Heart left ventricle (tissue), 16 donors: ENCODE measurements around the gene HHAT. TPM values are rescaled to one million over a fixed set of nuclear protein-coding genes. Genes with fewer than 3 reads are reported as not detected.

Experiments
- ATAC-seq, 4 donors: fragments of 200-7000 bp; cut with Tn5 transposase; one replicate each; pipeline ENCODE4 v1.9.1; 2020 to 2022; ENCODE audit warnings: moderate library complexity in 4 of 4, mild to moderate bottlenecking in 3 of 4, moderate number of reproducible peaks in 1 of 4
- DNase-seq, 5 donors: peaks; one replicate each; pipeline ENCODE4 v3.0.0-alpha.2; 2020
- H3K27ac ChIP-seq, 12 donors: fragments of 200-600 bp; sonication (generic) in 4 of 12; one replicate each; pipeline versions ENCODE4 v1.5.0 to v1.8.0; 2016 to 2022; ENCODE audit warnings: mild to moderate bottlenecking in 2 of 12
- H3K27me3 ChIP-seq, 9 donors: fragments of 200-600 bp; sonication (generic) in 2 of 9; one replicate each; pipeline versions ENCODE4 v1.5.1 to v1.8.0; 2016 to 2022; ENCODE audit warnings: mild to moderate bottlenecking in 3 of 9
- H3K36me3 ChIP-seq, 9 donors: fragments of 200-600 bp; sonication (generic) in 2 of 9; one replicate each; pipeline versions ENCODE4 v1.5.0 to v1.8.0; 2018 to 2022; ENCODE audit warnings: mild to moderate bottlenecking in 2 of 9
- H3K4me1 ChIP-seq, 12 donors: fragments of 200-600 bp; sonication (generic) in 4 of 12; one replicate each; pipeline versions ENCODE4 v1.5.0 to v1.8.0; 2016 to 2022; ENCODE audit warnings: mild to moderate bottlenecking in 3 of 12
- H3K4me3 ChIP-seq, 12 donors: fragments of 200-600 bp; sonication (generic) in 4 of 12; one replicate each; pipeline versions ENCODE4 v1.5.0 to v1.8.0; 2017 to 2022; ENCODE audit warnings: mild to moderate bottlenecking in 9 of 12, moderate library complexity in 4 of 12
- H3K9me3 ChIP-seq, 12 donors: fragments of 200-600 bp; sonication (generic) in 4 of 12; one replicate each; pipeline versions ENCODE4 v1.5.0 to v1.8.0; 2016 to 2022; ENCODE audit warnings: mild to moderate bottlenecking in 1 of 12
- POLR2A ChIP-seq, 2 donors: fragments of 450-650 bp; IDR thresholded peaks; one replicate each; pipeline ENCODE4 v1.6.1; 2017; ENCODE audit warnings: antibody characterized with exemption in 2 of 2, mild to moderate bottlenecking in 2 of 2, moderate library complexity in 2 of 2
- WGBS, 4 donors: extraction: QIAGEN DNeasy Blood & Tissue Kit in 2 of 4; methylation state at CpG; one replicate each; pipeline versions ENCODE4 v1.1.5 to v1.1.7; 2013 to 2018; 5-methylcytosine and 5-hydroxymethylcytosine counted together
- intact Hi-C, 10 donors: fragments of 100-400 bp; cut with DNase I; formaldehyde crosslinking; loops; one replicate each; pipeline versions ENCODE4 v1.11.1 to v1.14.2; 2022
- polyA plus RNA-seq, 2 donors: library from polyadenylated mRNA; stranded (reverse); fragments of 200-250 nt; gene quantifications; one replicate each; pipeline ENCODE4 v1.2.3, GENCODE V29; 2013
- total RNA-seq, 9 donors: library from RNA; depleted of rRNA in 2 of 9; stranded (reverse); fragments of >200 nt in 2 of 9; fragmentation: NEBNext Ultra II Directional in 3 of 9; extraction: Animal tissue kit (Norgen Biotek cat#: 25700) in 3 of 9; gene quantifications; one replicate each; pipeline versions ENCODE4 v1.1.0 to v1.2.4, GENCODE V29; 2016 to 2023
- TF ChIP-seq, protein P1 (sequence below), 12 donors: fragments of 200-600 bp; sonication (generic) in 4 of 12; IDR thresholded peaks; one replicate each; pipeline versions ENCODE4 v1.5.0 to v1.8.0; 2018 to 2022; ENCODE audit warnings: antibody characterized with exemption in 12 of 12, mild to moderate bottlenecking in 5 of 12
- donor health status: ischemic (EF 13 %, LVEDD 7.1; RV severe dilation, severe dysfunction).
- donor health status: healthy with polysubstance abuse.
- donor health status: DM: no; HTN: yes; CAD: no.
- donor health status: DM: no; HTN: no; CAD: no.
- donor health status: ischemic (EF 25% LVEDD 6.9; RV normal size, moderate dysfunction).
- donor health status: ischemic (EF 25% LVEDD 5.7; RV mildly dilated, moderate dysfunction).
- donor health status: healthy.
- donor health status: DM: yes; HTN: yes; CAD: no.
- donor health status: ischemic (EF 35%, LVEDD 5.7; RV mildly dilated, moderate dysfunction).
- donor health status: nonischemic (EF 11% LVEDD 7.7; RV severe dilation, severe dysfunction).
- donor health status: DM: yes; HTN: yes; CAD: no.
- donor health status: PGD.
- donor health status: ischemic (EF 29% LVEDD 5.4; RV normal size, mild dysfunction).
- donor health status: nonischemic (EF 23%, LVEDD 6.1; RV moderate dilation, normal function).

HHAT gene
- total and polyA plus RNA-seq, 11 donors: 0.98 to 4.7 (median 2.8) TPM

DNA sequence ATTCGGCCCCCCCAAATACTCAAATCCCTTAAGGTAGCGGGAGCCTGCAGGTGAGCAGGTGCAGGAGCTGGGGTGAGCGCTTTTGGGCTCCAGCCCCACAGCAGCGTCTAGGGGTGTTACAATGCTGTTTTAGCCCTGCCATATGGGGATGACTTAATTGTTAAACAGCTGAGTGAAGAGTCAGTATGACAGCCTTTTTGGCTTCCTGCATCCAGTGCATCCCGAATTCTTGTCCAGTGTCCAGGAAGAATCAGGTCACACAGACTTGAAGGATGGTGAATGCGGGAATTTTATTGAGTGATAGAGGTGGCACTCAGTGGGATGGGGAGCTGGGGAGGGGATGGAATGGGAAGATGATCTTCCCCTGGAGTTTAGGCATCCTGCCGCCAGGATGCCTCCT is 30.4 kb upstream of the HHAT start:
- Histone ChIP-seq H3K9me3 (no peaks in the 10 kb centered on the region), H3K27me3 (peaks cover 0 to 3% (median 0%) of the 10 kb centered on the region in 9 donors), H3K36me3 (no peaks in the 10 kb centered on the region), H3K27ac (no peak overlapping the region), H3K4me3 (no peak overlapping the region), H3K4me1 (peaks cover 0 to 64% (median 11%) of the 10 kb centered on the region in 12 donors)
- DNase-seq (no peak), ATAC-seq (no peak)
- 80 to 92% (median 82%) methylated on average over 7 of the region's 7 CpGs for WGBS, 4 donors
- intact Hi-C loops: loop anchor here in 2 of 10 donors (10.0 kb wide), 1 partner anchor 63 kb away; the partner anchor contains the start of gene SERTAD4 (in 2 of the 2)
- no peak for TF ChIP-seq POLR2A (IDR thresholded peaks at IDR 0.05)
- TF ChIP-seq, protein P1, sequence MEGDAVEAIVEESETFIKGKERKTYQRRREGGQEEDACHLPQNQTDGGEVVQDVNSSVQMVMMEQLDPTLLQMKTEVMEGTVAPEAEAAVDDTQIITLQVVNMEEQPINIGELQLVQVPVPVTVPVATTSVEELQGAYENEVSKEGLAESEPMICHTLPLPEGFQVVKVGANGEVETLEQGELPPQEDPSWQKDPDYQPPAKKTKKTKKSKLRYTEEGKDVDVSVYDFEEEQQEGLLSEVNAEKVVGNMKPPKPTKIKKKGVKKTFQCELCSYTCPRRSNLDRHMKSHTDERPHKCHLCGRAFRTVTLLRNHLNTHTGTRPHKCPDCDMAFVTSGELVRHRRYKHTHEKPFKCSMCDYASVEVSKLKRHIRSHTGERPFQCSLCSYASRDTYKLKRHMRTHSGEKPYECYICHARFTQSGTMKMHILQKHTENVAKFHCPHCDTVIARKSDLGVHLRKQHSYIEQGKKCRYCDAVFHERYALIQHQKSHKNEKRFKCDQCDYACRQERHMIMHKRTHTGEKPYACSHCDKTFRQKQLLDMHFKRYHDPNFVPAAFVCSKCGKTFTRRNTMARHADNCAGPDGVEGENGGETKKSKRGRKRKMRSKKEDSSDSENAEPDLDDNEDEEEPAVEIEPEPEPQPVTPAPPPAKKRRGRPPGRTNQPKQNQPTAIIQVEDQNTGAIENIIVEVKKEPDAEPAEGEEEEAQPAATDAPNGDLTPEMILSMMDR (IDR thresholded peaks at IDR 0.05): no peak

DNA sequence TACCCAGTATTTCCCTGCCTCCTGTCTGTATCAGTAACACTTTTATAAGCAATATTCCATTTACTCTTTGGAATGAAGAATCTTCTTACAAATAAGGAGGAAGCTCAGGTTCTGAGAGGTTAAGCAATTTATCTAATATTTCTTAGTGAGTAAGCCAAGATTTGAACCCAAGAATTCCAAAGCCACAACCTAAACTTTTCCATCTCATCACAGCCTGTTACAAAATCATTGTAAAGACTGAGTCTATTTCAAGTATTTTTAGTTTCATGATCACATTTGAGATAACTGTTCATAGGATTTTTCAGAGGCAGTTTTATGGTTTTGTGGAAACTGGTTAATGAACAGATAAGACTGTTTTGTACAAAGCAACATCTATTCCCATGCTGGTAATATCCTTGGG is 29.8 kb upstream of the HHAT start:
- H3K27ac ChIP-seq: no peak overlapping the region
- peaks cover 0 to 57% (median 11%) of the 10 kb centered on the region in 12 donors for H3K4me1 ChIP-seq
- no peaks in the 10 kb centered on the region for H3K36me3 ChIP-seq
- intact Hi-C loops: loop anchor here in 2 of 10 donors (10.0 kb wide), 1 partner anchor 64 kb away; the partner anchor contains the start of gene SERTAD4 (in 2 of the 2)
- DNase-seq (no peak), ATAC-seq (no peak)
- TF ChIP-seq, protein P1 (IDR thresholded peaks at IDR 0.05): no peak
- no peak for TF ChIP-seq POLR2A (IDR thresholded peaks at IDR 0.05)
- H3K9me3 ChIP-seq: no peaks in the 10 kb centered on the region
- peaks cover 0 to 3% (median 0%) of the 10 kb centered on the region in 9 donors for H3K27me3 ChIP-seq
- H3K4me3 ChIP-seq: no peak overlapping the region

GRCh38 chr1:210299501-210299900 is 29.2 kb upstream of the HHAT start:
- ATAC-seq (no peak), DNase-seq (no peak)
- no peaks in the 10 kb centered on the region for H3K9me3 ChIP-seq
- H3K36me3 ChIP-seq: no peaks in the 10 kb centered on the region
- 64 to 76% (median 68%) methylated on average over 5 of the region's 5 CpGs for WGBS, 4 donors
- H3K27me3 ChIP-seq: peaks cover 0 to 3% (median 0%) of the 10 kb centered on the region in 9 donors
- no peak overlapping the region for H3K4me3 ChIP-seq
- H3K4me1 ChIP-seq: peaks cover 0 to 52% (median 9%) of the 10 kb centered on the region in 12 donors
- no peak for TF ChIP-seq POLR2A (IDR thresholded peaks at IDR 0.05)
- TF ChIP-seq, protein P1 (IDR thresholded peaks at IDR 0.05): no peak
- intact Hi-C loops: loop anchor here in 2 of 10 donors (10.0 kb wide), 1 partner anchor 65 kb away; the partner anchor contains the start of gene SERTAD4 (in 2 of the 2)
- peak overlapping the region in 1 of 12 donors; percentile 3 for H3K27ac ChIP-seq

- H3K36me3 ChIP-seq: no peaks in the 10 kb centered on the region
- TF ChIP-seq POLR2A (IDR thresholded peaks at IDR 0.05): no peak
- TF ChIP-seq, protein P1 (IDR thresholded peaks at IDR 0.05): no peak
- no peaks in the 10 kb centered on the region for H3K9me3 ChIP-seq
- H3K4me3 ChIP-seq: no peak overlapping the region
- no peak overlapping the region for H3K27ac ChIP-seq
- ATAC-seq: peak in 2 of 4 donors; percentile 28 to 49
- no peak for DNase-seq
- intact Hi-C loops: loop anchor here in 4 of 10 donors (2.0 to 10.0 kb wide), 3 partner anchors 66 to 436 kb away; partner anchors contain the start of gene SERTAD4 (in 3 of the 4)
- peaks cover 0 to 42% (median under 1%) of the 10 kb centered on the region in 12 donors for H3K4me1 ChIP-seq
- 45 to 58% (median 52%) methylated on average over 5 of the region's 5 CpGs for WGBS, 4 donors
- peaks cover 0 to 3% (median 0%) of the 10 kb centered on the region in 9 donors for H3K27me3 ChIP-seq
Observed at GRCh38 chr1:210300923-210301614, 27.6 kb upstream of the HHAT start.
